ENCODE measurements around the gene ANKRD44. TPM values are rescaled to one million over a fixed set of nuclear protein-coding genes. Genes with fewer than 3 reads are reported as not detected.

ANKRD44 gene
- total and polyA plus RNA-seq, 2 of the 8 experiments (the other 6 are each of a cell fraction or from before 2014, with no cell fraction given) = 1.2 to 1.3 TPM

DNA sequence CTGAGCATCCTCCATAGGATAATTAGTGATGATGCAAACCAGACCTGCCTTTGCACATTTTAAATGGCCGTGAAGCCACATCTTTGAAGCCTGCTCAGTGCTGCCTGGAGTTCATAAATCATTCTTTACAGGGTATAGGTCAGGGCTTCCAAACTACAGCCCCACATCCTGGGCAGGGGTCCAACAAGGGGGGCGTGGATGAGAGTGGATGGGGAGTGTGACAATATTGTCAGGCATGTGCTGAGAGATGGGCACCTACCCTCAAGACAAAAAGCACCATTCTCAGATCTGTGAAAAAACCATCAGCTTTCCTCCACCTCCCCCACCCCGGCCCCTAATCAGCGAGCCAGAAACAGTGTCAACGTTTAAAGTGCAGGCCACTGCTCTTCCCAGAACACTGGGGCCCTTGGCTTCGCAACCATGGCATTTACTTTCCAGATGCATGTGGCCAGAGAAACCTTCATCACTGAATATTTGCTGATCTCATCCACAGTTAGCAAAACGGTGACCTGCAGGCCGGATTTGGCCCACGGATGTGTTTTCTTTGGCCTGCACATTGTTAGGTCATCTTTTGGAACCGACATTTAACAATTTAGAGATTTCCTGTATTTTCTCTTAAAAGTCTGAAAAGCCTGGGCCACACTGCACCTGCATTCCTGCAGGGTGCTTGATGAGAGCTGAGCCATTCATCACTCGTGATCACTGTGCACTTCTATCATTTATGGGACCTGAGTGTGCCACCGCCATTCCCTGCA is 130.7 kb downstream of the ANKRD44 start:
- 93% methylated on average over 12 of the region's 12 CpGs; no CpG with 5 or more reads in 1 of the 2 experiments for WGBS, 2 experiments (ENCODE audit: extremely low coverage in 1 of 2, insufficient coverage in 1 of 2, insufficient read length in 1 of 2, insufficient replicate concordance in 2 of 2, low coverage in 1 of 2, low lambda C conversion rate in 2 of 2, missing lambda C conversion rate in 1 of 2)
- Histone ChIP-seq H3K4me3 (ENCODE audit: extremely low read depth in 1 of 4, insufficient read depth in 2 of 4, low read depth in 3 of 4, low read length in 4 of 4) (no peak overlapping the region), H3K56ac (replicated peaks; ENCODE audit: insufficient read length, low read depth, low read length) (no peak overlapping the region), H3K9me3 (ENCODE audit: insufficient read depth in 2 of 2, low read depth in 1 of 2, low read length in 1 of 2) (no peaks in the 10 kb centered on the region), H3K23ac (ENCODE audit: insufficient read length) (no peak overlapping the region), H2BK15ac (ENCODE audit: low read length) (no peak overlapping the region), H2AK5ac (ENCODE audit: low read depth, low read length) (no peak overlapping the region), H2BK20ac (ENCODE audit: low read length) (no peak overlapping the region), H3K4me2 (ENCODE audit: insufficient read depth in 1 of 2, low read depth in 2 of 2, low read length in 2 of 2) (no peak overlapping the region), H4K20me1 (replicated peaks in 1 of 2; ENCODE audit: control insufficient read depth in 1 of 2, insufficient read depth in 2 of 2, low read length in 2 of 2) (no peaks in the 10 kb centered on the region), H3K36me3 (ENCODE audit: control insufficient read depth in 2 of 4, insufficient read depth in 4 of 4, low read length in 3 of 4) (no peaks in the 10 kb centered on the region), H4K8ac (ENCODE audit: extremely low read depth, insufficient read depth, low read length) (no peak overlapping the region), H3K79me1 (ENCODE audit: low read depth, low read length) (no peaks in the 10 kb centered on the region), H2BK12ac (ENCODE audit: low read depth, low read length) (no peak overlapping the region), H3K23me2 (ENCODE audit: low read depth, low read length) (no peaks in the 10 kb centered on the region), H3K27ac (ENCODE audit: low read depth, low read length) (no peak overlapping the region), H2AFZ (ENCODE audit: low read length) (0 out of 2 replicates have a peak overlapping the region, but pooled peaks have one; percentile 32), H3K9ac (replicated peaks in 1 of 4; ENCODE audit: extremely low read depth in 1 of 4, low read depth in 3 of 4, low read length in 3 of 4) (no peak overlapping the region), H3K79me2 (ENCODE audit: control insufficient read depth in 1 of 2, insufficient read depth in 2 of 2, low read length in 2 of 2) (no peaks in the 10 kb centered on the region), H3K27me3 (replicated peaks in 1 of 4; ENCODE audit: control insufficient read depth in 3 of 4, extremely low read depth in 1 of 4, insufficient read depth in 3 of 4, low read length in 3 of 4) (no peaks in the 10 kb centered on the region), H3K14ac (ENCODE audit: insufficient read length) (no peak overlapping the region), H3K4me1 (replicated peaks in 1 of 4; ENCODE audit: control insufficient read depth in 3 of 4, insufficient read depth in 4 of 4, low read length in 3 of 4) (no peaks in the 10 kb centered on the region), H4K5ac (ENCODE audit: insufficient read length, low read depth, low read length) (no peak overlapping the region), H2BK5ac (ENCODE audit: low read depth, low read length) (no peak overlapping the region), H4K91ac (replicated peaks; ENCODE audit: insufficient read length, low read length) (no peak overlapping the region), H3K4ac (replicated peaks; ENCODE audit: insufficient read length, low read depth, low read length) (no peak overlapping the region), H2BK120ac (replicated peaks; ENCODE audit: low read depth, low read length) (no peak overlapping the region), H3K18ac (ENCODE audit: extremely low read depth, low read length) (no peak overlapping the region)
- DNase-seq (ENCODE audit: low read depth in 1 of 2, low spot score in 2 of 2) (no peak), FAIRE-seq (no peak)
- POLR2A ChIA-PET (ENCODE audit: partially characterized antibody) = no interaction called here
- TF ChIP-seq, protein P1, sequence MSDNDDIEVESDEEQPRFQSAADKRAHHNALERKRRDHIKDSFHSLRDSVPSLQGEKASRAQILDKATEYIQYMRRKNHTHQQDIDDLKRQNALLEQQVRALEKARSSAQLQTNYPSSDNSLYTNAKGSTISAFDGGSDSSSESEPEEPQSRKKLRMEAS (IDR thresholded peaks at IDR 0.05) = no peak
- no peak for TF ChIP-seq SIRT6 (IDR thresholded peaks at IDR 0.05; ENCODE audit: low read length)
- TF ChIP-seq HDAC6 (IDR thresholded peaks at IDR 0.05; ENCODE audit: low read depth, low read length) = no peak
- no peak for TF ChIP-seq SRF (IDR thresholded peaks at IDR 0.05; ENCODE audit: low read depth, low read length)
- no peak for TF ChIP-seq ZNF274 (IDR thresholded peaks at IDR 0.05; ENCODE audit: borderline replicate concordance, extremely low read depth, low read length)
- no peak for TF ChIP-seq CTBP2 (IDR thresholded peaks at IDR 0.05; ENCODE audit: borderline replicate concordance, insufficient read depth, insufficient read length, low read length)
- no peak for TF ChIP-seq MAFK (IDR thresholded peaks at IDR 0.05; ENCODE audit: low read depth, low read length)
- no peak for TF ChIP-seq TAF1 (IDR thresholded peaks at IDR 0.05; ENCODE audit: low read depth, low read length)
- TF ChIP-seq SIN3A (conservative IDR thresholded peaks at IDR 0.05 in 1 of 2, IDR thresholded peaks at IDR 0.05 in 1 of 2; ENCODE audit: low read depth in 1 of 2, low read length in 2 of 2) = no peak
- CTCF ChIA-PET (ENCODE audit: partially characterized antibody) = interaction anchor here (0.7 to 3.7 kb wide), 3 partner anchors 11 to 188 kb away, joined by 3 to 32 read pairs (median 26); no protein-coding TSS in a partner anchor

Data from H1 (cell line).